NCI-H1092 (cell line): ENCODE results near the gene ENG.

Experiments
- DNase-seq: peaks from one replicate; lab custom pipeline; 2025; lab: John Stamatoyannopoulos, UW

Gene ENG

GRCh38 chr9:127776195-127776923 lies 78.1 kb downstream of the ENG start:
- no peak for DNase-seq

- DNase-seq, result no peak
Measured at GRCh38 chr9:127773981-127774380, 80.5 kb downstream of the ENG start.

GRCh38 chr9:127773272-127773671 lies 81.2 kb downstream of the ENG start:
- no peak for DNase-seq

DNA sequence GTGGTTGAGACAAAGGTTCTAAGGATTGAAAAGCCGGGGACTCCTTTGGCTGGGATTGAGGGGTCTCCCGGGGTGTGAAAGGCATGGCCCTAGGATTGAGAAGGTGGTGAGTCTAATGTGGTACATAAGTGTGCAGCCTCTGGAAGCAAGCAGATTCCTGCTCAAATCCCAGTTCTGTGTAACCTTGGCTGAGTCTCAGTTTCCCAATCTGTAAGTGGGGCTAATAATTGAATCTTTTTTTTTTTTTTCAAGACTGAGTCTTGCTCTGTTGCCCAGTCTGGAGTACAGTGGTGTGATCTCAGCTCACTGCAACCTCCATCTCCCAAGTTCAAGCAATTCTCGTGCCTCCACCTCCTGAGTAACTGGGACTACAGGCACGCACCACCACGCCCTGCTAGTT lies 81.9 kb downstream of the ENG start:
- DNase-seq, result no peak

- DNase-seq, result no peak
Measured at GRCh38 chr9:127771570-127772189, 82.8 kb downstream of the ENG start.

DNA sequence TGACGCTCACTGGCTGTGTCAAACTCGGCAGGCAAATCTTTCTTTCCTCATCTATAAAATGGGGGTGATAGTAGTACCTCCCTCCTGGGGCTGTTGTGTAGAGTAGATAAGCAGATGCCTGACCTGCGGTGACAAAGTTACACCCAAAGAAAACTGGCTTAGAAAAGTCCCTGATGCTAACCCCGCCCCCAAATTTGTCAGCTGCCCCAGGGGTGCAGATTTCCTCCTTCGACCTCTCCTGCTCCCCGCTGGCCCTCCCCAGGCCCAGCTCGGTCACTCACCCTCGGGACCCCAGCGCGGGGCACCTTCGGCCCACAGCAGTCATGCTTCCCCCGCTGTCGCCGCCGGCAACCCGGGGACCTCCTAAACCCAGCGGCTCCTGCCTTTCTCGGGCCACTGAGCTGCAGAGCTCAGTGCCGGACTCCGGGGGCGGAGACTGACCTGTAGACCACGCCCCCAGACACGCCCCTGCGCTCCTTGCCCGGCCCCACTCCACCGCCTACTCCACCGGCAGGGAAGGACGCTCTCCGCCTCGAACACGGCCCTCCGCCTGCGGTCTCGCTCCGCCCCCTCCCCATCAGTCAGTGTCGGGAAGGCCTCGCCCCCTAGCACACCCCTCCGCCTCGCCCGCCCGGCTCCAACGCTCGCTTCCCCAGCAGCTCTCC lies 83.4 kb downstream of the ENG start:
- DNase-seq, result peak; percentile 93

- DNase-seq, result no peak
Measured at GRCh38 chr9:127770583-127770904, 83.9 kb downstream of the ENG start.

DNA sequence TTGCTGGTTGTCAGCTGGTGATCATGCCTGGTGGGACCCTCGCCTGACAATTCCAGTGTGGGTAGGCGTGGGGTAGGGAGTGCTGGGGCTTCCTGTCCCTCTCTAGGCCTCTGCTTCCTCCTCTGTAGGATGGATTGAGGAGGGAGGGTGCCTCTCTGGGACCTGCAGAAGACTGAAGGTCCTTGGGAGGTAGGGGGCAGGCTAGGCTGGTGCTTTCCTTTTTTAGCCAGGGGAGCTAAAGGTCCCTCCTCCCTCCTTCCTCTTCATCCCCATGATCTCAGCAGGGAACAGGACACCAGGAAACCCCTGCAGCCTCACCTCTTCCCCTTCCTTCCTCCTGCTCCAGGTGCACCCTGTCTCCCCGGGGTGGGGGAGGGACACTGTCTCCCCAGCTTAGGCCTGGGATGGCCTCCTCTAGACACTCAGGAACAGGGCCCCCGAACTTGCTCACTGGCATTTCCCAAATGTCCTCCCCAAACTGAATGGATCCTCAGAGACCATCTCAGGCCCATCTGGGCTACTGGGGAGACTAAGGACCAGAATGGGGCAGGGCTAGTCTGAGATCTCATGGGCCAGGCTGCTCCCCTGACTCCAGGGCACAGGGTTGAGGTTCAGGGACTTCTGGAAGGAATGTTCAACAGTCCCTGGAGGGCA lies 84.4 kb downstream of the ENG start:
- no peak for DNase-seq

DNA sequence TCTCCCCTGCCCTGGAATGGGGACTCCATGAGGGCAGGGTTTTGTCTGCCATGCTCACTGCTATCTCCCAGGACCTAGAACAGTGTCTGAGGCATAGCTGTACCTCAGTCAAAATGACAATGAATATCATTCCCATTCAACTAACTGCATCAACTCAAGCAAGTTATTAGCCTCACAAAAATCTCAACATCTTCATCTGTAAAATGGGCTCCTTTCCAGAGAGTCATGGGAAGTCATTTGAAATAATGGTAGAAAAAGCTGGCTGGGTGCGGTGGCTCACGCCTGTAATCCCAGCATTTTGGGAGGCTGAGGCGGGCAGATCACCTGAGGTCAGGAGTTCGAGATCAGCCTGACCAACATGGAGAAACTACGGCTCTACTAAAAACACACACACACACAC lies 85.4 kb downstream of the ENG start:
- no peak for DNase-seq

- DNase-seq, result no peak
Measured at GRCh38 chr9:127768698-127769097, 85.8 kb downstream of the ENG start.

DNA sequence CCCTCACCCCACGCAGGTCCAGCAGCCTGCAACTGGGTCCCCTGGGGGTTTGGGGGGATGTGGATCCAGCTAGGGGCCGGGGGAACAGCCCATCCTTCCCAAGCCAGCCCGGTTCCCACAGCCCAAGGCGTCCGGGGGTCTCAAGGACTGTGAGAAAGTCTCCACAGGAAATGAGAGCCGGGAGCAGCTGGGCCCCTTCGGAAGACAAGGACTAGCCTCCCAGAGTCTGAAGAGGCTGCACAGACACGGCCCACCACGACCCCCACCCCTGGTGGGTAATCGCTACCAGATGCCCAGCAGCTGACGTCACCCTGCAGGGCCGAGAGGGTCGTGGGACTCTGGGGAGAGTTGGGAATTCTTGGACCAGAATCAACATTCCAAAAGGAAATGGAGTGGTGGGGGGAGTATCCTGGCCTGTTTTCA lies 86.5 kb downstream of the ENG start:
- DNase-seq, result no peak

- DNase-seq, result no peak
Measured at GRCh38 chr9:127767410-127767809, 87.0 kb downstream of the ENG start.

DNA sequence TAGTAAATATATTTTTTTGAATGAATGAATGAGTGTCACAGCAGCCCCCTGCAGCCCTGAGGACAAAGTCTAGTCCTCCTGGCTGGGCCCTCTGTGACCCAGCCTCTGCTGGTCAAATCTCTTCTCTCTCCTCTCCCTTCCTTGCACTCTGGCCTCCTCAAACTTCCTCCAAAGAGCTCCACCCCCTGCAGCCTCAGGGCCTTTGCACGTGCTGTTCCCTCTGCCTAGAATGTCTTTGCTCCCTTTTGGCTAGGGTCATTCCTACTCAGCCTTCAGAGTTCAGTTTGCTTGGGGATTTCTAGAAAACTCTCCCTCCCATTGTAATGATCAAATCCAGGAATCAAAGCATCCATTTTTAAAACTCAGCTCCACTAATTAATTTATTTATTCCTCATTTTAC lies 89.0 kb downstream of the ENG start:
- DNase-seq, result no peak
